ENCODE measurements around the gene IGFBP6.

GRCh38 chr12:53049571-53050318, 47.7 kb upstream of the IGFBP6 start, which contains the start of gene TNS2:
- TF ChIP-seq, protein P1, sequence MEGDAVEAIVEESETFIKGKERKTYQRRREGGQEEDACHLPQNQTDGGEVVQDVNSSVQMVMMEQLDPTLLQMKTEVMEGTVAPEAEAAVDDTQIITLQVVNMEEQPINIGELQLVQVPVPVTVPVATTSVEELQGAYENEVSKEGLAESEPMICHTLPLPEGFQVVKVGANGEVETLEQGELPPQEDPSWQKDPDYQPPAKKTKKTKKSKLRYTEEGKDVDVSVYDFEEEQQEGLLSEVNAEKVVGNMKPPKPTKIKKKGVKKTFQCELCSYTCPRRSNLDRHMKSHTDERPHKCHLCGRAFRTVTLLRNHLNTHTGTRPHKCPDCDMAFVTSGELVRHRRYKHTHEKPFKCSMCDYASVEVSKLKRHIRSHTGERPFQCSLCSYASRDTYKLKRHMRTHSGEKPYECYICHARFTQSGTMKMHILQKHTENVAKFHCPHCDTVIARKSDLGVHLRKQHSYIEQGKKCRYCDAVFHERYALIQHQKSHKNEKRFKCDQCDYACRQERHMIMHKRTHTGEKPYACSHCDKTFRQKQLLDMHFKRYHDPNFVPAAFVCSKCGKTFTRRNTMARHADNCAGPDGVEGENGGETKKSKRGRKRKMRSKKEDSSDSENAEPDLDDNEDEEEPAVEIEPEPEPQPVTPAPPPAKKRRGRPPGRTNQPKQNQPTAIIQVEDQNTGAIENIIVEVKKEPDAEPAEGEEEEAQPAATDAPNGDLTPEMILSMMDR (IDR thresholded peaks at IDR 0.05; ENCODE audit: insufficient read depth, low read depth, low read length): no peak
- TF ChIP-seq EZH2 (IDR thresholded peaks at IDR 0.05; ENCODE audit: insufficient read depth, low read length): no peak

Data from astrocyte (in vitro differentiated cells and primary cell).